NT2/D1 (cell line): ENCODE data around the gene COL23A1.
"Not testable (repeated sequence)": the region's sequence is repeated elsewhere in the genome, so short reads cannot be mapped to it uniquely, and the experiment has no call there.

Experiments used
- DNase-seq: peaks from one replicate; pipeline ENCODE4 v3.0.0-alpha.2; 2011; ENCODE audit warnings: low read depth, low spot score
- H3K27me3 ChIP-seq: 2 replicates; pipeline ENCODE4 v1.6.0; 2011; ENCODE audit warnings: mild to moderate bottlenecking; ENCODE audit not compliant: insufficient read length, insufficient read depth
- H3K36me3 ChIP-seq: 2 replicates; pipeline ENCODE4 v1.6.1; 2011; ENCODE audit warnings: mild to moderate bottlenecking, low read length, mixed read lengths; ENCODE audit not compliant: insufficient read depth, insufficient read length
- H3K4me1 ChIP-seq: 2 replicates; pipeline ENCODE4 v1.5.1; 2011; ENCODE audit not compliant: insufficient read depth, insufficient read length
- H3K4me3 ChIP-seq: 2 replicates; pipeline ENCODE4 v1.5.1; 2011; ENCODE audit warnings: low read depth; ENCODE audit not compliant: insufficient read length
- H3K9ac ChIP-seq: 2 replicates; pipeline ENCODE4 v1.6.0; 2011; ENCODE audit warnings: low read depth; ENCODE audit not compliant: insufficient read length
- H3K9me3 ChIP-seq: 2 replicates; pipeline ENCODE4 v1.5.1; 2011; ENCODE audit warnings: mild to moderate bottlenecking, low read length; ENCODE audit not compliant: insufficient read depth
- SUZ12 ChIP-seq: IDR thresholded peaks from 2 replicates; pipeline ENCODE4 v1.6.1; 2011; ENCODE audit not compliant: insufficient read length, insufficient read depth; ENCODE audit errors: extremely low read depth
- YY1 ChIP-seq: IDR thresholded peaks from 2 replicates; pipeline ENCODE4 v1.6.1; 2011; ENCODE audit not compliant: insufficient read length, insufficient read depth
- ZNF274 ChIP-seq: IDR thresholded peaks from 2 replicates; pipeline ENCODE4 v1.6.1; 2011; ENCODE audit warnings: mild to moderate bottlenecking, low read depth, low read length

COL23A1 gene

GRCh38 chr5:178306430-178307225 lies 283.6 kb downstream of the COL23A1 start:
- no peaks in the 10 kb centered on the region for H3K27me3 ChIP-seq
- H3K4me3 ChIP-seq = no peak overlapping the region
- H3K36me3 ChIP-seq = no peaks in the 10 kb centered on the region
- peaks cover 13% of the 10 kb centered on the region for H3K4me1 ChIP-seq
- H3K9me3 ChIP-seq = no peaks in the 10 kb centered on the region
- DNase-seq = no peak
- TF ChIP-seq SUZ12 (no peak), ZNF274 (no peak), YY1 (no peak)
- no peak overlapping the region for H3K9ac ChIP-seq

DNA sequence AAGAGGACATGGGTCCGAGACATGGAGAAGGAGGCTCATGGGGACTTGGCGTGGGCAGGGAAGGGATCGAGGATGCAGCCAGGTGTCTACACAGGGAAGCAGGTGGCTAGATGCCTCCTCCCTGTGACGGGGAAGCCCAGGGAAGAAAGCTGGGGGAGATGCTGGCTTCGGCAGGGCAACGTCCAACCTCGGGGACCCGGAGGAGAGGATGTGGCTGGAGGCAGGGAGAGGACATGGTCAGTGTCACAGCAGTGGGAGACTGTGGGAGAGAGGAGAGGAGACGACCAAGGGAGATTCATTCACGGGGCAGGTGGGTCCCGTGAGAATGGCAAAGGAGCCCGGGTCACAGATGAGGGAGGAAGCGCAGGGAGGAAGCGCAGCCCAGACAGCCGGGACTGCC lies 284.4 kb downstream of the COL23A1 start:
- TF ChIP-seq ZNF274 (no peak), SUZ12 (no peak), YY1 (no peak)
- Histone ChIP-seq H3K4me3 (no peak overlapping the region), H3K27me3 (no peaks in the 10 kb centered on the region), H3K9me3 (no peaks in the 10 kb centered on the region), H3K36me3 (no peaks in the 10 kb centered on the region), H3K4me1 (peaks cover 13% of the 10 kb centered on the region), H3K9ac (no peak overlapping the region)
- DNase-seq = no peak

GRCh38 chr5:178304761-178305645 lies 285.2 kb downstream of the COL23A1 start:
- Histone ChIP-seq H3K27me3 (no peaks in the 10 kb centered on the region), H3K4me3 (no peak overlapping the region), H3K9ac (no peak overlapping the region), H3K36me3 (no peaks in the 10 kb centered on the region), H3K4me1 (peaks cover 10% of the 10 kb centered on the region), H3K9me3 (no peaks in the 10 kb centered on the region)
- no peak for DNase-seq
- TF ChIP-seq ZNF274 (no peak), YY1 (no peak), SUZ12 (no peak)

DNA sequence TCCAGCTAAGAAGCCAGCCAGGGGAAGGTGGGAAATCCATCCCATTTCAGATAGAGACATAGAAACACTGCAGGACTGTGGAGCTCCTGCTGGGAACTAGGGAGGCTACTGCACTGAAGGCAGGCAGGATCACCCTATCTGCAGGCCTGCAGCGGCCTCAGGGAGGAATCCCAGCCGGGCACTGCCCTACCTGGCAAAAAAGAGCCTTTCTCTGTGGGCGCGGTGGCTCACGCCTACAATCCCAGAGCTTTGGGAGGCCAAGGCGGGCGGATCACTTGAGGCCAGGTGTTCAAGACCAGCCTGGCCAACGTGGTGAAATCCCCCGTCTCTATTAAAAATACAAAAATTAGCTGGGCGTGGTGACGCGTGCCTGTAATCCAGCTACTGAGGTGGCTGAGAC lies 286.2 kb downstream of the COL23A1 start:
- H3K27me3 ChIP-seq = no peaks in the 10 kb centered on the region
- TF ChIP-seq ZNF274 = no peak
- TF ChIP-seq SUZ12 = no peak
- no peak for TF ChIP-seq YY1

GRCh38 chr5:178302321-178302720 lies 287.9 kb downstream of the COL23A1 start:
- H3K27me3 ChIP-seq = not testable (repeated sequence)

More for the DNA sequence above, 286.2 kb downstream of the COL23A1 start:
- Histone ChIP-seq H3K36me3 (no peaks in the 10 kb centered on the region), H3K9ac (no peak overlapping the region), H3K9me3 (no peaks in the 10 kb centered on the region), H3K4me3 (no peak overlapping the region), H3K4me1 (peaks cover 8% of the 10 kb centered on the region)
- no peak for DNase-seq

DNA sequence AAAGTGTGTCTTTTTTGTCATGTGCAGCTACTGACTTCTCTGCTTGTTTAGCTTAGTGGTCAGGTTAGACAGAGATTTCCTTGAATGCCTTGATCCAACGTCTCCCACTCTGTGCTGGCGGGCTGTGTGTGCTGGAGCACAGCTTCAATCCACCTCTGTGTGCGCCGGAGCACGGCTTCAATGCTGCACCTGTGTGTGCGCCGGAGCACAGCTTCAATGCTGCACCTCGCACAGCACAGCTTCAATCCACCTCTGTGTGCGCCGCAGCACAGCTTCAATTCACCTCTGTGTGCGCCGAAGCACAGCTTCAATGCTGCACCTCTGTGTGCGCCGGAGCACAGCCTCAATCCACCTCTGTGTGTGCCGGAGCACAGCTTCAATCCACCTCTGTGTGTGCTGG lies 288.6 kb downstream of the COL23A1 start:
- DNase-seq = no peak
- no peak overlapping the region for H3K9ac ChIP-seq

More at GRCh38 chr5:178302321-178302720, 287.9 kb downstream of the COL23A1 start:
- H3K4me3 ChIP-seq, H3K36me3 ChIP-seq, H3K9ac ChIP-seq, DNase-seq, H3K9me3 ChIP-seq, H3K4me1 ChIP-seq: not testable (repeated sequence)

DNA sequence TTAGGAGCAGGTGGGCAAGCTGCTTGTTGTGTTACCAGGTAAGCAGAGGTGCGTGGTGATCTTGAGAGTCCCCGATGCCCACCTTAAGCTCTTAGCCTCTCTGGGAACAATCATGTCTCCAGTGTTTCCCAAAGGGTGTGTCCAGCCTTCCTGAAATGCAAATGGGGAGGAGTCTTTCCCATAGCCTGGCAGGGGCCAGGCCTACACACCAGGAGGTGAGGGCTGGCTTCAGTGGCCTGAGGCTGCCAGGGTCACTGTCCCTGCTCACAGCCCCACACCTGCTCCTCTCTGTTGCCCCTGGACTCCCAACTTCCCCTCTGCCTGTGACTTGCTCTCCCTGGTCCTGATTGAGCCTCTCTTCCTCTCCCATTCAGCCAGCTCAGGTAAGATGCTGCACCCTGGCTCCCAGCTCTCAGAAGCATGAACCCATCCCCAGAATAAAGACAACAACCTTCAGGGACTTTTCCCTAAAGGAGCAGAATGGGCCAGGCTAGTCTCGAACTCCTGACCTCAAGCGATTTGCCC lies 291.8 kb downstream of the COL23A1 start:
- no peaks in the 10 kb centered on the region for H3K27me3 ChIP-seq

More for the DNA sequence above, 288.6 kb downstream of the COL23A1 start:
- Histone ChIP-seq H3K4me1 (peaks cover under 1% of the 10 kb centered on the region), H3K9me3 (no peaks in the 10 kb centered on the region), H3K27me3 (no peaks in the 10 kb centered on the region), H3K36me3 (no peaks in the 10 kb centered on the region), H3K4me3 (no peak overlapping the region)
- TF ChIP-seq ZNF274 (no peak), YY1 (no peak), SUZ12 (no peak)

More for the DNA sequence above, 291.8 kb downstream of the COL23A1 start:
- Histone ChIP-seq H3K9me3 (no peaks in the 10 kb centered on the region), H3K36me3 (no peaks in the 10 kb centered on the region), H3K9ac (no peak overlapping the region), H3K4me3 (no peak overlapping the region), H3K4me1 (no peaks in the 10 kb centered on the region)
- TF ChIP-seq SUZ12 (no peak), ZNF274 (no peak), YY1 (no peak)
- no peak for DNase-seq
